ENCODE data around the gene TIMELESS. TPM values are rescaled to one million over a fixed set of nuclear protein-coding genes. Genes with fewer than 3 reads are reported as not detected.

TIMELESS gene
- total RNA-seq, 1 experiment from 2014 or later, result 43.2 TPM

GRCh38 chr12:56366948-56367347 is 82.3 kb downstream of the TIMELESS start:
- DNase-seq, result no peak
- BruUV-seq (replicated peaks), result no TSS peak
- no peaks in the 10 kb centered on the region for H3K9me3 Mint-ChIP-seq (ENCODE audit: unreplicated experiment)
- H3K4me1 Mint-ChIP-seq (ENCODE audit: low read depth, unreplicated experiment), result peaks cover 12% of the 10 kb centered on the region
- Histone ChIP-seq H3K4me3 (ENCODE audit: low read depth, low read length) (no peak overlapping the region), H3K36me3 (ENCODE audit: control insufficient read depth, insufficient read depth, low read length) (no peaks in the 10 kb centered on the region), H3K27me3 (replicated peaks; ENCODE audit: control insufficient read depth, insufficient read depth, low read length) (no peaks in the 10 kb centered on the region), H3K4me1 (no peaks in the 10 kb centered on the region), H3K9me3 (no peaks in the 10 kb centered on the region)
- H3K36me3 Mint-ChIP-seq (ENCODE audit: insufficient read depth, unreplicated experiment), result no peaks in the 10 kb centered on the region
- H3K4me3 Mint-ChIP-seq (ENCODE audit: unreplicated experiment), result no peak overlapping the region
- TF ChIP-seq CTCF (IDR thresholded peaks at IDR 0.05; ENCODE audit: insufficient read depth in 1 of 2, low read depth in 1 of 2, low read length in 1 of 2, severe bottlenecking in 1 of 2, unreplicated experiment in 1 of 2), result no peak
- intact Hi-C loops (cut with micrococcal nuclease; ENCODE audit: unreplicated experiment), result no loop called here
- ChIA-PET CTCF (interaction anchor here (0.7 kb wide), 1 partner anchor 51 kb away, joined by 4 read pairs; the partner anchor contains the start of gene CNPY2), POLR2A (no interaction called here)
- no peak overlapping the region for H3K27ac Mint-ChIP-seq (ENCODE audit: unreplicated experiment)
- H3K27me3 Mint-ChIP-seq (ENCODE audit: insufficient read depth, unreplicated experiment), result no peaks in the 10 kb centered on the region

Other genes starting within 250 kb of the TIMELESS start
- gene RNF41, start 227.5 kb downstream of the TIMELESS start, total RNA-seq (2022), result 48.0 and 53.4 TPM in 2 replicates
- 32.1 and 37.7 TPM in 2 replicates for gene NABP2, start 225.1 kb downstream of the TIMELESS start, total RNA-seq (2022)
- 83.1 and 110 TPM in 2 replicates for gene SLC39A5, start 219.4 kb downstream of the TIMELESS start, total RNA-seq (2022)
- gene ANKRD52, start 191.0 kb downstream of the TIMELESS start, total RNA-seq (2022), result 34.6 and 46.3 TPM in 2 replicates
- 16.7 and 18.4 TPM in 2 replicates for gene COQ10A, start 182.5 kb downstream of the TIMELESS start, total RNA-seq (2022)
- gene CS, start 149.1 kb downstream of the TIMELESS start, total RNA-seq (2022), result 241 and 263 TPM in 2 replicates
- gene CNPY2, start 133.4 kb downstream of the TIMELESS start, total RNA-seq (2022), result 204 and 208 TPM in 2 replicates
- gene PAN2, start 115.4 kb downstream of the TIMELESS start, total RNA-seq (2022), result 25.7 and 30.0 TPM in 2 replicates
- gene IL23A, start 110.5 kb downstream of the TIMELESS start, total RNA-seq (2022), result 0.48 TPM in 1 of 2 replicates, not detected in the other
- 76.7 and 79.5 TPM in 2 replicates for gene STAT2, start 89.3 kb downstream of the TIMELESS start, total RNA-seq (2022)
- 0.18 and 0.23 TPM in 2 replicates for gene APOF, start 86.6 kb downstream of the TIMELESS start, total RNA-seq (2022)
- gene MIP, start 5.2 kb upstream of the TIMELESS start, total RNA-seq (2022), result not detected in 2 replicates
- gene SPRYD4, start 19.2 kb upstream of the TIMELESS start, total RNA-seq (2022), result 2.8 TPM in 2 replicates
- 14.2 and 14.7 TPM in 2 replicates for gene GLS2, start 38.7 kb upstream of the TIMELESS start, total RNA-seq (2022)
- gene RBMS2, start 72.4 kb upstream of the TIMELESS start, total RNA-seq (2022), result 32.5 and 39.5 TPM in 2 replicates
- 97.2 and 104 TPM in 2 replicates for gene BAZ2A, start 180.9 kb upstream of the TIMELESS start, total RNA-seq (2022)
- 740 and 781 TPM in 2 replicates for gene ATP5F1B, start 196.6 kb upstream of the TIMELESS start, total RNA-seq (2022)
- 241 and 242 TPM in 2 replicates for gene PTGES3, start 238.9 kb upstream of the TIMELESS start, total RNA-seq (2022)

Measured in Caco-2 (cell line).